HG03039 (cell line): ENCODE results near the gene CAMSAP1.

ENCODE experiments used
- ATAC-seq: cut with Tn5 transposase; IDR thresholded peaks from one replicate; pipeline ENCODE4 v1.9.1; 2021; ENCODE audit warnings: mild to moderate bottlenecking, moderate library complexity; ENCODE audit not compliant: unreplicated experiment

The CAMSAP1 gene

GRCh38 chr9:135840107-135840506, 67.2 kb downstream of the CAMSAP1 start:
- ATAC-seq: no peak

- ATAC-seq: no peak
These were observed 67.8 kb downstream of the CAMSAP1 start for GRCh38 chr9:135839516-135839915.

DNA sequence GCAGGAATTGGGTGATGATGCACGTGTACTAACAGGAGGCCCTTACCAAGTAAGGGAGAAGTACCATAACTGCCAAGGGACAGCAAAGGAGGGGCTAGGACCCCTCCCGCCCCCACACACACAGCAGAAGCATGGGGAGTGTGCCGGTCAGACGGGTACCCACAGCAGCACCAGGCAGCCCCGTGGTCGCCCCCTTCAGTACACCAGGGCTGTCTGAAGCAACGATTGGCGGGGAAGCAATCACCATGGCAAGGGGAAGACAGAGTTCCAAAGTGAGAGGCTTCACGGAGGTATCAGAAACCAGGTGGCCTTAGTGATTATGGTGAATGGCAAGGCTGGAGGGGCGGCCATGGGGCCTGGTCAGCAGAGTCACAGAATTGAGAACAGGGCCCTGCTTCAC, 72.2 kb downstream of the CAMSAP1 start:
- ATAC-seq: no peak

GRCh38 chr9:135833864-135834263, 73.5 kb downstream of the CAMSAP1 start:
- ATAC-seq: no peak

GRCh38 chr9:135830496-135830895, 76.8 kb downstream of the CAMSAP1 start:
- no peak for ATAC-seq

DNA sequence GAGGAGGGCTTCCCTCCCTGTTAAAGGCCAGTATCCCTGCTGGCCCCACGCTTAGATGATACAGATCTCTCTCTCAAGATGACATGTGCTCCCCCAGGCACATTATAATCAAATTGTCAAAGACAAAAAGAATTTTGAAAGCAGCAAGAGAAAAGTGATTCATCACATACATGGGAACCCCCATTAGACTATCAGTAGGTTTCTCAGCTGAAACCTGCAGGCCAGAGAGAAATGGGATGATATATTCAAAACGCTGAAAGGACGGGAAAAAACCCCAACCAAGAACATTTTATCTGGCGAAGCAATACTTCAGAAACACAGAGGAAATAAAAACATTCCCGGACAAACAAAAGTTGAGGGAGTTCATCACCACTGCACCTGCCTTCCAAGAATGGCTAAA, 78.7 kb downstream of the CAMSAP1 start:
- no peak for ATAC-seq

DNA sequence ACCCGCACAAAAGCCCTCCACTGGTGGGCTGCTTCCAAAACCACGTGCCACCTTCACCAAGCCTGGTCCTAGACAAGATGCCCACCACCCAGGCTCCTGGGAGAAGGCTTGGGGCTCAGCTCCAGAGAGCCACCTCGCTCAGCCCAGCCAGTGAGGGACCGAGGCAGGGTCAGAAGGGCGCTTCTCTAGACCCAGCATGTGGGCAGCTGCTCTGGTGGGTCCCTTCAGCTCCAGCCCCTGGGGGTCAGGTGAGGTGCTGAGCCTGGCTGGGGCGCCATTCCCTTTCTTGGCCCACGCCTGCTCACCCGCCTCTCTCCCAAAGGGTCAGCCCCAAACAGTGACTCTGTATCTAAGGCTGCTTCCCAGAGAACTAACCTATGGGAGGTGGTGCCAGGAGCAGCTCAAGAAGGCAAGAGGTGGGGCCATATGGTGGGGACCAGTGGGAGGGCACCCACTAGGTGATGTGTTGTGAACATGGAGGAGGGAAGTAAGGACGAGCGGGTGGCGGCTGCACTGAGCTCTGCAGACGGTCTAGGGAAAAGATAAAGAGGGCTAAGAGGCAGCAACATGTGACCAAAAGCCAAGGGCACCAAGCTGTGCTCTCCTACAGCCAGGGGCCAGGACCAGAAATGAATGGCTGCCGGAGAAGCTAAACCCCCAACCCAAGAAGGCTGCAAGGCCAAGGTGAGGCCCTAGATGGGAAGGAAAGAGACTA, 79.3 kb downstream of the CAMSAP1 start:
- no peak for ATAC-seq

DNA sequence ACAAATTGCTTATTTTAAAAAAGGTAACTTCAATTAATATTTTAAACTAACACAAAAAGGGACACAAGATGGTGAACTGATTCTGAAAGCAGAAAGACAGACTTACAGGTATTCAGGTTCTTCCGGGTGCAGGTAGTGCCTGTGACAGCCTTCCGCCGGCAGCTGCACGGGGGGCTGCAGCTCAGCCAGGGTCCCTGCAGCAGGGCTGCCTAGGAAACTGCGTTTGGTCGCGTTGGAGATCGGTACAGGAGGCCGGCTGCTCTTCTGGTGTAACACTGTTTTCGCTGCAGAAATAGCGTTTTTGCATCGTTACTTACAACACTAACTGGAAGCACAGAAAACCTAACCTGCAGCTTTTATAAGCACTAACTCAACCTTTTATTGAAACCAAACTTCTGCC, 80.0 kb downstream of the CAMSAP1 start:
- no peak for ATAC-seq

GRCh38 chr9:135826188-135826545, 81.2 kb downstream of the CAMSAP1 start:
- no peak for ATAC-seq

- no peak for ATAC-seq
These were observed 81.7 kb downstream of the CAMSAP1 start for GRCh38 chr9:135825435-135826187.

GRCh38 chr9:135823036-135823435, 84.3 kb downstream of the CAMSAP1 start:
- no peak for ATAC-seq

DNA sequence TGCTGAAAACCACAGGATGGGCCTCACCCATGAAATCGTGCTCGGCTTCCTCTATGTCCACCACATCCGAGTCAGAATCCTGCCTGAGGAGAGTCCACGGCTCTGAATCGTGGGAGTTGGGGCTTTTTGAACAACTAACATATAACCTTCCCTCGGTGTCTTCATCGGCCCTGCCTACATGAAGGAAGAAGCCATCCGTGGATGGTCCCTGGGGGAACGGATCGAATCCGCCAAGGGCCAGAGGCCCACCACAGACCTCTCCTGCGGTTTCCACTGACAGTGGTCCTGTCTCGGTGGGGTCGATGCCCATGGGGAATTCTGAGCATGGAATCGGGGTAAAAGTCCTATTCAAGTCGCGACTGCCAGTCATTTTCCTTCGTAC, 85.0 kb downstream of the CAMSAP1 start:
- ATAC-seq: no peak

GRCh38 chr9:135821733-135822373, 85.5 kb downstream of the CAMSAP1 start:
- no peak for ATAC-seq

- ATAC-seq: no peak
These were observed 86.2 kb downstream of the CAMSAP1 start for GRCh38 chr9:135821116-135821515.

- ATAC-seq: no peak
These were observed 86.7 kb downstream of the CAMSAP1 start for GRCh38 chr9:135820661-135821060.

DNA sequence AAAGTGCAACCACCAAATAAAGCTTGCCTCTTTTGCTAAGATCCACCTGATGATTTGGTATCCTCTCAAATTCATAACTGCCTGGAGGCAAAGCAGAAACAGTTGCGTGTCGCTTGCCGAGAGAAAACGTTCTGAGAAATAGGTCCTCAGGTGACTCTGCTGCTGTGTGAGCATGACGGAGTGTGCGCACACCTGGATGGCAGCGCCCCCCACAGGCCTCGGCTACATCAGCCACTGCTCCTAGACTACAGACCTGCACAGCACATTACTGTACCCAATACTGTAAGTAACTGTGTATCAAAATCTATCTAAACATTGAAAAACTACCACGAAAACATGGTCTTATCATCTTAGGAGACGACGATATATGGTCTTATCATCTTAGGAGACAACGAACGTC, 87.4 kb downstream of the CAMSAP1 start:
- no peak for ATAC-seq

DNA sequence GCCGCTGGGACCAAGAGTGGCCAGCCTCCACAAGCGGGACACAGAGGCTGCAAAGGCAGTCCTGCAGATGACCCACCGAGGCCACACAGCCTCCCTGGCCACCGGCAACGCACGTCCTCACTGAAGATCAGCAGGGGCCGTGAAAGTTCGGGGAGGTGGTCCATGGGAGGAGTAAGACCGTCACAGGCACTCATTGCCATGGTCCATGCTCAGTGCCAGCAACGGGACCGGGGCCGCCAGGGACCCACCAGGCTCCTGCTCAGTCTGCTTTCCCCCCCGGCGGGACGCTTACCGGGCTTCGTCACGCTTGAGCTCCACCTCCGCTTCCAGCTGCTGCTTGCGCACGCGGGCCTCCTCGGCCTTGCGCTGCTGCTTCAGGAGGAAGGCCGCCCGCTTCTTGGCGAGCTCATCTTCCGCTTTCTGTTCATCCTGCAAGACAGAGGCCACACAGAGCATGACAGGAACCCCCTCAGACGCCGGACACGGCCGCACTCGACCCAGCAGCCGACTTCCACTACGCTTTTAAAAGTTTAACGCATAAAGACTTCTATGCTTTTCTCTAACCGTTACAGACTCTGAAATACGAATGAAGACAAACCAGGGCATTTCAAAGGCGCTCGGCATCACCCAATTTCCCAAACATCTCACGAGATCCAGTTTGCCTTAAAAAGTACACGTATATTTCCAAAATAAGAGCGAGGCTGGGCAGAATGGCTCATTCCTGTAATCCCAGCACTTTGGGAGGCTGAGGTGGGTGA, 88.4 kb downstream of the CAMSAP1 start:
- ATAC-seq: no peak

- ATAC-seq: no peak
These were observed 89.2 kb downstream of the CAMSAP1 start for GRCh38 chr9:135817951-135818717.

DNA sequence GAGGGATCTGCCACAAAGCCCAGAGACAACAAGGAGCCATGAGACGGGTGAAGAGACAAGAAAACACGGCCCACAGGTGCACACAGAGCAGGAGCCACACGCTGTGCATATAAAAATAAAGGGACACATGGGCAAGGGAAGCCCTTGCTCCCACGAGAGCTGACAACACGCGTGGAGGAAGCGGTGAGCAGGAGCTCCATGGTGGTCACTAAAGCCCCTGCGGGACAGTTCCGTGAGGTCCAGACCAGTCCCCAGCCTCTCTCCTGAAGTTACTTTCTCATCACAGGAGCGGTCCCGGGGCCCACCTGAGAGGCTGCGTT, 90.7 kb downstream of the CAMSAP1 start:
- ATAC-seq: no peak

- no peak for ATAC-seq
These were observed 91.3 kb downstream of the CAMSAP1 start for GRCh38 chr9:135815830-135816650.
